GM19438 (cell line): ENCODE measurements around the gene NOP9.

Source experiments
- ATAC-seq: cut with Tn5 transposase; IDR thresholded peaks from one replicate; pipeline ENCODE4 v1.9.1; 2021; ENCODE audit warnings: low read depth; ENCODE audit not compliant: unreplicated experiment

NOP9 gene

DNA sequence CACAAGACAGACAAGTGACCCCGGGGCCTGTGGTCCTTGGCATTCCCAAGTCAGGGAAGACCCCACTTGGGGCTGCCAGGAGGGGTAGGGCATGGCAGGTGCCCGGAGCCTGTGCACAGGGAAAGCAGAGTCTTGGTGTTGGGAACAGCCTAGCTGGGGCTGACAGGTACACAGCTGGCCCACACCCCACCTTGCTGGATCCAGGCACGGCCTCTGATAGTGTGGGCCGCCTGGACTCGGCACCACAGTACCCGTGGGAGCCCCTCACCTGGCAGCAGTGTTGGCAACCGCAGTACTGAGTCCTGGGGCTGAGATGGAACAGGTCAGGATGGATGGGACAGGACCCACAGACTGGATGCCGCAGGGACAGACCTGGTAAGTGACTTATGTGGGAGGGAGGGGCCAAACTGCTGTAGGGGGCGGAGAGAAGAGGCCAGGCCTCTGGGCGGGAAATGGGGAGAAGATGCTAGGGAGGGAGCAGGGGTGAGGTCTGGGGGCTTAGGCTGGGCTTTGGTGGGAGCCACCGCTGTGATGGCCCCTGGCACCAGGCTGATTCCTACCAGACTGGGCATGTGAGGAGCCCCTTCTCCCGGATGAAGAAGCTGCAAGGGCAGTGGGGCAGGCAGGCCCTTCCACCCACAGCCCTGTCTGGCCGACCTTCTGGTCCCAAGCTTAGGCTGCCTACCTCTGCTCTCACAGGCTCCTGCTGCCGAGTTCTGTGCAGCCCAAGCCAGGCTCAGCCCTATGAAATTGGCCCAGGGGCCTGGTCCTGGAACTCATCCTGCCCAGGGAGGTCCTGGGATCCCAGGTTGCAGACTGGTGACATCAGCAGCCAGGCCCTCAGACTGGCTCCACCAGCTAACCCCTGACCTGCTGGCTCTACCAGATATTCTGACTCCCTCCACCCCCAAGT is 36.6 kb upstream of the NOP9 start, which contains the start of gene TGM1:
Gene TGM1 (minus strand): TSS at position 357 of the 913 bp plus-strand sequence. CDS start 825 bp downstream, outside the sequence.
- ATAC-seq = no peak

- no peak for ATAC-seq
Measured at GRCh38 chr14:24263848-24264247, 35.8 kb upstream of the NOP9 start.

DNA sequence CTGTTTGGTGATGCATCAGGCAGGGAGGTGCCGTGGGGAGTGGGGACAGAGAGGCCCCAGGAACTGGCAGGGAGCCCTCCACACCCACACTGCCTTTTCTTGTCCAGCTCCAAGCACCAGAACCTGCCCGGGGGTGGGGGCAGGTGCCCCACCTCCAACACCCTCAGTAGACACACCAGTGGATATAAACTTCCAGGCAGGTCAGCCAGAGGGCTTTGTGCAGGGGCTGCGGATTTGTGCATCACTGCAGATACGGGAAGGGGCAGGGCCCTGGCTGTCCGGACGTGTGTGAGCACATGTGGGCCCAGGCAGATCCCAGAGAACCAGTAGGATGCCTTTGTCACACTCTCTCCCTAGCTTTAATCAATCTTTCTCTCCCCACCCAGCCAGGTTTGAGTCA is 35.4 kb upstream of the NOP9 start:
- ATAC-seq = no peak

GRCh38 chr14:24266344-24267244 is 33.1 kb upstream of the NOP9 start:
- ATAC-seq = no peak

- ATAC-seq = no peak
Measured at GRCh38 chr14:24267516-24267915, 32.1 kb upstream of the NOP9 start.

GRCh38 chr14:24268225-24268624 is 31.4 kb upstream of the NOP9 start:
- no peak for ATAC-seq

DNA sequence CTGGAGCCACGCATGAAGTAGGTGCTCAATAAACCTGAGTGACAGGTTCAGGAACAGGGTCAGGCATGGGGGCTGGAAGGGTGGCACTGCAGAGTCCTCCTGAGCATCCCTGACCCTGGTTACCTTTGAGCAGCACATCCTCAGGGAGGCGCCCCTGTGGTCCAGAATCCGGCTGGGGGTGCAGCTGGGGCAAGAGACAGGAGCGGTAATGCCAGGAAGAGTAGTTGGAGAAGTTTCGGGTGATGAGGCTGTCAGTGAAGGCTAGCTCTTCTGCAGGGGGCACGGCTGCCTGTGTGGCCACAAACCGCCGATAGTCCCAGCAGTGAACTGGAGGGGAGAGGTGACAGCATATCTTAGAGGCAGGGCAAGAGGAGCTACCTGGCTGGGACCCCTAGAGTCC is 30.3 kb upstream of the NOP9 start:
- ATAC-seq = no peak

DNA sequence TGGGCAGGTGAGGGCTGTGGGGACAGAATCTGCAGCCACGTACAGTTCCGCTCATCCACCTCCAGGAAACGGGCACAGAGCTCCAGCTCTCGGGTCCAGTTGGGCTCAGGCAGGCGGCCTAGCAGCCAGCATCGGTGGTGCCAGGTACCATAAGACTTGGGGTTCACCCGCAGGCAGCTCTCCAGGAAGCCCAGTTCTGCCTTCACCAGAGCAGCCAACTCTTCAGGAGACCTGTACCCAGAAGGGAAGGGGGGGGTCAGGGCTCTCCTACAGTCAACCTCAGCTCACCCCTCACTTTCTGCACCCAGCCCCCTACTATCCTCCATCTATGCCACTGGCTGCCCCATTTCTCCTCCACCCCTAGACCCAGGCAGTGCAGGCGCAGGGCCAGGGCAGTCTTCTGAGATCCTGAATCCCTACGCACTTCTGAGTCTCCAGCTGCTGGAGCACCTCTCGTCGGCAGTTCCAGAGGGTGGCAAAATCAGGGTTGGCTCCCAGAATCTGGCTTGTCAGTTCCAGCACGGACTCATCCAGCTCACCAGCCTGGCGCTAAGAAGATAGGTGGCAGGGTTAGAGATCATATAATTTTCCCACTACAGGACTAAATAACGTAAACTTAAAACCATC is 29.6 kb upstream of the NOP9 start:
- ATAC-seq = no peak

GRCh38 chr14:24270537-24271133 is 29.0 kb upstream of the NOP9 start:
- ATAC-seq = no peak

GRCh38 chr14:24271134-24271833 is 28.4 kb upstream of the NOP9 start, which contains the start of gene RABGGTA:
RABGGTA (minus strand) TSS chr14:24271597; CDS start chr14:24271115, 482 bp downstream.
- ATAC-seq = peak; percentile 81

DNA sequence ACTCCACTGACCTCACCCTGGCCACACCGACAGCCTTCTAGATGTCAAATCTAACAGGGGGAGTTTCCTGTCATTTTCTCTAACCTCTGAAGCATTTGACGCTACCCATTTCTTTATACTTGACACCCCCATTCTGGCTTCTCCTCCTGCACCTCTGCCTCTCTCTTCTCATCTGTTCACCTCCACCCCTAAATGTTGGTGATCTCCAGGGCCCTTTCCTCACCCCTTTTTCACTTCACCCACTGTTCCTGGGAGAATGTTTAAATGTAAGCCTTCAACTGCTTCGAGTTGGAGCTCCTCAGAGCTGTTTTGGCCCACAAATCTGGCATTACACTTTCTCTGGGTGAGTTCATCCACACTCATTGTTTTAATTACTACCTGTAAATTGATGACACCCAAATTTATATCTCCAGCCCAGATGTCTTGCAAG is 27.8 kb upstream of the NOP9 start:
- no peak for ATAC-seq

- ATAC-seq = no peak
Measured at GRCh38 chr14:24272467-24272866, 27.2 kb upstream of the NOP9 start.

GRCh38 chr14:24273422-24273998 is 26.1 kb upstream of the NOP9 start:
- no peak for ATAC-seq

DNA sequence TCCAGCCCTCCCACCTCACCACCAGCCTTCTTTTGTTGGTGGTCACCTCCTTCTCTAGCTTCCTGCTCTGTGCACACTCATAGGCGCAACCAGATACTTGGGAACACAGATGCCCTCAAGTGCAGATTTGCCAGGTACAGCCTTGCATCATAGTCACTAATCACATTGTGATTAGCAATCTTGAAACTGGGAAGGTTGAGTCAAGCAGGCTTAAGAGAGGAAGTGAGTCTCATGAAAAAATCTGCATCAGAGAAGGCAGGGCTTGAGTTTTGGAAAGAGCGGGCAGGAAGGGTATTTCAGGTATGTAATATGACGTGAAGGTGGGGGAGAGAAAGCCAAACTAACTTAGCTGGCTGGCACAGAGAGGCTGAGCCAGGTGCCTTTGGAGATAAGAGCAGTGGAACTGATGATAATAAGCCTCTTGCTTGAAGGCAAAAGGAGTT is 25.5 kb upstream of the NOP9 start:
- peak; percentile 38 for ATAC-seq

GRCh38 chr14:24277071-24277470 is 22.6 kb upstream of the NOP9 start:
- no peak for ATAC-seq

DNA sequence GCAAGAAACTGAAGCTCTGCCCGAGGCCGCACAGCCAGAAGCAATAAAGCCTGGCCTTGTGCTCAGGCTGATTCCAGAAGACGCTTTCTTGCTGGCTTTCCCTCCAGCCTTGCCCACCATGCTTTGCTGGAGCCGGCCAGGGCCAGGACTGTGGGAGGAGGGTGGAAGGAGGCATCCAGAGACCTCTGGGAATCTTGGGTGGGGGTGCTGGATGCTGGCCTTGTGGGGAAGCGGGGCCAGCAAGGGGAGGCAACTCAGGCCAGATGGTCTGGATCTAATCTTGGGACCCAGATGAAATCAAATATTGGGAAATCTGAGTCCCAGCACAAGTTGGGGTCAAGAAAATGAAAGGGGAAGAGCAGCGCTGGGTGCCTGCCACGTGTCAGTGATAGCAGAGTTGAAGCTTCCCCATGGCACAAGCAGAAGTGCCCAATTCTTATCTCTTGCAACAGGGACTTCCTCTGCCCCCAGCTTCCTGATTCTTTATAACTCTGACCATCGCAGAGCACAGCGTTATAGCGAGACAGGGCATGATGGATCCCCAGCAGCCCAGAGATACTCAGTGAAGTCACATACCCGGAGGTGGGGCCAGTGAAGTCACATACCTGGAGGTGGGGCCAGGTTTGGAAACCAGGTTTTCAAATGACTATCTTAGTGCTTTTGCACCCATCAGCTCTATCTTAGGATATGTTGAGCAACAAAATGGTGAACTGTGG is 21.9 kb upstream of the NOP9 start:
- ATAC-seq = no peak

GRCh38 chr14:24278424-24278823 is 21.2 kb upstream of the NOP9 start:
- ATAC-seq = no peak

GRCh38 chr14:24279301-24280186 is 20.1 kb upstream of the NOP9 start:
- no peak for ATAC-seq
